GM23248 (cell line): ENCODE measurements around the gene USP32.
"Not testable (repeated sequence)": the region's sequence is repeated elsewhere in the genome, so short reads cannot be mapped to it uniquely, and the experiment has no call there.

Experiments used
- EZH2 ChIP-seq: fragments of 200-600 bp; sonication (generic); IDR thresholded peaks from 2 replicates; pipeline ENCODE4 v1.6.1; 2018; ENCODE audit warnings: antibody characterized with exemption, mild to moderate bottlenecking; ENCODE audit not compliant: insufficient read depth, poor library complexity, severe bottlenecking
- EZH2phosphoT487 ChIP-seq: fragments of 200-600 bp; sonication (generic); IDR thresholded peaks from 2 replicates; pipeline ENCODE4 v1.6.1; 2018; ENCODE audit warnings: antibody characterized with exemption, moderate library complexity, mild to moderate bottlenecking, low read depth; ENCODE audit not compliant: insufficient read depth

DNA sequence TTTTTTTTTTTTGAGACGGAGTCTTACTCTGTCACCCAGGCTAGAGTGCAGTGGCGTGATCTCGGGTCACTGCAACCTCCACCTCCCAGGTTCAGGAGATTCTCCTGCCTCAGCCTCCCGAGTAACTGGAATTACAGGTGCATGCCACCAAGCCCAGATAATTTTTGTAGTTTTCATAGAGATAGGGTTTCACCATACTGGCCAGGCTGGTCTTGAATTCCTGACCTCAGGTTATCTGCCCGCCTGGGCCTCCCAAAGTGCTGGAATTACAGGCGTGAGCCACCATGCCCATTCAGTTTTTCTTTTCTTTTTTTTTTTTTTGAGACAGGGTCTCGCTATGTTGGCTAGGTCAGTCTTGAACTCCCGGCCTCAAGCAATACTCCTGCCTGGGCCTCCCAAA lies 164.7 kb downstream of the USP32 start:
- not testable (repeated sequence) for TF ChIP-seq EZH2, EZH2phosphoT487
